HEK293 (cell line): ENCODE results near the gene SARS1.
A peak's percentile ranks its signal among the peaks of the same experiment; 100 is the strongest.
"Not testable (repeated sequence)": the region's sequence is repeated elsewhere in the genome, so short reads cannot be mapped to it uniquely, and the experiment has no call there.

Experiments
- CTCF ChIA-PET: fragments of 350-600 bp; formaldehyde crosslinking; extraction: SDS; loops from one replicate; lab custom pipeline; 2021; ENCODE audit warnings: antibody characterized with exemption; lab: Yijun Ruan, JAX
- POLR2A ChIA-PET: fragments of 300-600 bp; formaldehyde crosslinking; extraction: SDS; loops from one replicate; lab custom pipeline; 2020; ENCODE audit warnings: antibody characterized with exemption, inconsistent platforms; lab: Yijun Ruan, JAX
- H3K27ac ChIP-seq: fragments of 200-500 bp; sonication (Bioruptor generic); 2 replicates; pipeline ENCODE4 v1.5.1; 2014; ENCODE audit warnings: low read depth, low read length, control low read depth, inconsistent platforms; ENCODE audit errors: extremely low read depth
- H3K36me3 ChIP-seq, 2 experiments: fragments of 200-500 bp in 1 of 2; sonication (Bioruptor generic) in 1 of 2; 1 replicate in 1 of 2; 2 replicates in 1 of 2; pipeline ENCODE4 v1.5.1; 2014 to 2017; ENCODE audit warnings: inconsistent platforms in 2 of 2, low read length in 2 of 2; ENCODE audit not compliant: control insufficient read depth in 2 of 2, insufficient read depth in 1 of 2
- H3K4me1 ChIP-seq: fragments of 200-500 bp; sonication (Bioruptor generic); 2 replicates; pipeline ENCODE4 v1.5.1; 2014; ENCODE audit warnings: mild to moderate bottlenecking, low read length, inconsistent platforms; ENCODE audit not compliant: control insufficient read depth, insufficient read depth
- H3K4me3 ChIP-seq: 2 replicates; pipeline ENCODE4 v1.5.1; 2011; ENCODE audit warnings: low read depth, mild to moderate bottlenecking, control low read depth, low read length, moderate library complexity
- H3K9me3 ChIP-seq: fragments of 200-500 bp; sonication (Bioruptor generic); 2 replicates; pipeline ENCODE4 v1.5.1; 2014; ENCODE audit warnings: low read depth, low read length, inconsistent platforms; ENCODE audit not compliant: control insufficient read depth, insufficient read depth
- KLF10 ChIP-seq: fragments of 450-650 bp; IDR thresholded peaks from 2 replicates; pipeline ENCODE4 v1.5.1; 2018; ENCODE audit warnings: missing biosample characterization, mild to moderate bottlenecking, missing genetic modification characterization
- KLF9 ChIP-seq: fragments of 450-650 bp; formaldehyde crosslinking; IDR thresholded peaks from 2 replicates; pipeline ENCODE4 v1.5.1; 2016; ENCODE audit warnings: missing biosample characterization, missing genetic modification characterization, low read depth
- PRDM4 ChIP-seq: fragments of 450-650 bp; formaldehyde crosslinking; IDR thresholded peaks from 2 replicates; pipeline ENCODE4 v1.5.1; 2017; ENCODE audit warnings: missing biosample characterization, missing genetic modification characterization
- PRDM6 ChIP-seq: fragments of 450-650 bp; formaldehyde crosslinking; IDR thresholded peaks from 2 replicates; pipeline ENCODE4 v1.5.1; 2017; ENCODE audit warnings: missing biosample characterization, missing genetic modification characterization
- SETDB1 ChIP-seq: IDR thresholded peaks from one replicate; pipeline ENCODE4 v1.6.1; 2017; ENCODE audit warnings: mild to moderate bottlenecking, low read length, moderate library complexity, mixed read lengths; ENCODE audit not compliant: insufficient read length
- SP7 ChIP-seq: fragments of 450-650 bp; formaldehyde crosslinking; IDR thresholded peaks from 2 replicates; pipeline ENCODE4 v1.5.1; 2016; ENCODE audit warnings: missing biosample characterization, missing genetic modification characterization
- ZBTB49 ChIP-seq: fragments of 450-650 bp; formaldehyde crosslinking; IDR thresholded peaks from 2 replicates; pipeline ENCODE4 v1.5.1; 2016; ENCODE audit warnings: missing biosample characterization, missing genetic modification characterization, low read depth
- ZFP69B ChIP-seq: fragments of 450-650 bp; formaldehyde crosslinking; IDR thresholded peaks from 2 replicates; pipeline ENCODE4 v1.5.1; 2016; ENCODE audit warnings: missing biosample characterization, missing genetic modification characterization
- ZNF221 ChIP-seq: fragments of 450-650 bp; formaldehyde crosslinking; IDR thresholded peaks from 2 replicates; pipeline ENCODE4 v1.5.1; 2017; ENCODE audit warnings: missing biosample characterization, missing genetic modification characterization, borderline replicate concordance
- ZNF248 ChIP-seq: fragments of 450-650 bp; formaldehyde crosslinking; IDR thresholded peaks from 2 replicates; pipeline ENCODE4 v1.5.1; 2017; ENCODE audit warnings: missing biosample characterization, missing genetic modification characterization
- ZNF558 ChIP-seq: fragments of 450-650 bp; formaldehyde crosslinking; IDR thresholded peaks from 2 replicates; pipeline ENCODE4 v1.5.1; 2016; ENCODE audit warnings: missing biosample characterization, missing genetic modification characterization
- ZNF664 ChIP-seq: fragments of 450-650 bp; formaldehyde crosslinking; IDR thresholded peaks from 2 replicates; pipeline ENCODE4 v1.5.1; 2016; ENCODE audit warnings: missing biosample characterization, missing genetic modification characterization
- ZNF785 ChIP-seq: fragments of 450-650 bp; formaldehyde crosslinking; IDR thresholded peaks from 2 replicates; pipeline ENCODE4 v1.5.1; 2016; ENCODE audit warnings: missing biosample characterization, missing genetic modification characterization
- ZSCAN23 ChIP-seq: fragments of 450-650 bp; formaldehyde crosslinking; IDR thresholded peaks from 2 replicates; pipeline ENCODE4 v1.5.1; 2016; ENCODE audit warnings: missing biosample characterization, missing genetic modification characterization

The SARS1 gene

GRCh38 chr1:109216662-109217061, 2.9 kb downstream of the SARS1 start (continued):
- TF ChIP-seq ZFP69B (no peak), ZNF248 (no peak), SETDB1 (peak; percentile 44), PRDM4 (tag by site-specific recombination) (no peak), ZNF221 (tag by site-specific recombination) (no peak), SP7 (peak; percentile 45; the same call in 1 of the 2 replicates), ZSCAN23 (tag by site-specific recombination) (no peak), ZBTB49 (tag by site-specific recombination) (no peak), ZNF558 (tag by site-specific recombination) (peak; percentile 10; the same call in 1 of the 2 replicates), ZNF785 (tag by site-specific recombination) (no peak), PRDM6 (tag by site-specific recombination) (no peak)

GRCh38 chr1:109218516-109218915, 4.8 kb downstream of the SARS1 start:
- no peaks in the 10 kb centered on the region for H3K9me3 ChIP-seq
- POLR2A ChIA-PET, result interaction anchor here (0.7 kb wide), 3 partner anchors 52 to 80 kb away, joined by 4 to 5 read pairs (median 5); partner anchors contain the start of gene PSRC1
- TF ChIP-seq KLF10 (tag by site-specific recombination), result no peak
- peak; percentile 42 for TF ChIP-seq KLF9 (tag by site-specific recombination)
- TF ChIP-seq ZNF664 (tag by site-specific recombination), result peak; percentile 58
- TF ChIP-seq, all 188 proteins: peak for 2
- Histone ChIP-seq H3K27ac (no peak overlapping the region), H3K4me3 (no peak overlapping the region), H3K4me1 (peaks cover 3% of the 10 kb centered on the region; the same call in 1 of the 2 replicates), H3K36me3 (peaks cover 0 to 26% of the 10 kb centered on the region in 2 experiments; a peak in 2 of 3 replicates)
- CTCF ChIA-PET, result interaction anchor here (0.7 to 1.1 kb wide), 2 partner anchors 18 to 20 kb away, joined by 3 read pairs; no protein-coding TSS in a partner anchor

GRCh38 chr1:109221201-109221600, 7.5 kb downstream of the SARS1 start:
- POLR2A ChIA-PET, H3K4me1 ChIP-seq, H3K4me3 ChIP-seq, H3K27ac ChIP-seq, H3K9me3 ChIP-seq: not testable (repeated sequence)
- CTCF ChIA-PET, result interaction anchor here (0.7 kb wide), 1 partner anchor 200 kb away, joined by 3 read pairs; no protein-coding TSS in a partner anchor
- peaks cover 0 to 35% of the 10 kb centered on the region in 2 experiments; a peak in 2 of 3 replicates for H3K36me3 ChIP-seq
